CD14-positive monocyte (primary cell): ENCODE data around the gene THRAP3. TPM values are rescaled to one million over a fixed set of nuclear protein-coding genes. Genes with fewer than 3 reads are reported as not detected.
A peak's percentile ranks its signal among the peaks of the same experiment; 100 is the strongest.

Experiments used
- DNase-seq, 3 donors: peaks; one replicate each; pipeline ENCODE4 v3.0.0-alpha.2; 2011 to 2022
- H2AFZ ChIP-seq: 2 replicates; pipeline ENCODE4 v1.6.0; 2012; ENCODE audit warnings: mild to moderate bottlenecking, low read depth, low read length, inconsistent platforms; ENCODE audit not compliant: insufficient read depth, poor library complexity, severe bottlenecking
- H3K27ac ChIP-seq, 2 donors: 1 replicate in 1 of 2; 2 replicates in 1 of 2; pipeline ENCODE4 v1.5.1; 2012 to 2013; ENCODE audit warnings: low read length in 2 of 2, control low read depth in 1 of 2, inconsistent platforms in 1 of 2, low read depth in 1 of 2, mild to moderate bottlenecking in 1 of 2
- H3K27me3 ChIP-seq, 2 donors: one replicate each; pipeline versions ENCODE4 v1.6.0 to v1.6.1; 2011 to 2013; ENCODE audit warnings: low read length in 2 of 2; ENCODE audit not compliant: control insufficient read depth in 2 of 2, insufficient read depth in 2 of 2
- H3K36me3 ChIP-seq, 2 donors: replicated peaks in 1 of 2; 1 replicate in 1 of 2; 2 replicates in 1 of 2; pipeline versions ENCODE4 v1.5.1 to v1.6.1; 2012 to 2013; ENCODE audit warnings: low read length in 2 of 2, control low read depth in 1 of 2, inconsistent platforms in 1 of 2, mild to moderate bottlenecking in 1 of 2; ENCODE audit not compliant: insufficient read depth in 2 of 2, control insufficient read depth in 1 of 2
- H3K4me1 ChIP-seq, 2 donors: 1 replicate in 1 of 2; 2 replicates in 1 of 2; pipeline versions ENCODE4 v1.5.1 to v1.6.1; 2012 to 2013; ENCODE audit warnings: low read length in 2 of 2, control low read depth in 1 of 2, inconsistent platforms in 1 of 2, mild to moderate bottlenecking in 1 of 2, moderate library complexity in 1 of 2; ENCODE audit not compliant: insufficient read depth in 2 of 2, control insufficient read depth in 1 of 2
- H3K4me2 ChIP-seq: replicated peaks from 2 replicates; pipeline ENCODE3; 2012; ENCODE audit warnings: low read length, moderate library complexity, mild to moderate bottlenecking; ENCODE audit not compliant: poor library complexity, severe bottlenecking; ENCODE audit errors: extremely low read depth
- H3K4me3 ChIP-seq, 3 experiments: fragments of 200-600 bp in 1 of 3; sonication (generic) in 1 of 3; replicated peaks in 1 of 3; 1 replicate in 2 of 3; 2 replicates in 1 of 3; pipeline ENCODE4 v1.5.1; 2011 to 2013; ENCODE audit warnings: low read length in 3 of 3, mild to moderate bottlenecking in 3 of 3, control low read depth in 2 of 3, low read depth in 2 of 3, inconsistent platforms in 1 of 3, moderate library complexity in 1 of 3
- H3K79me2 ChIP-seq: 2 replicates; pipeline ENCODE4 v1.6.0; 2012; ENCODE audit warnings: mild to moderate bottlenecking, control low read depth, inconsistent platforms, low read length, moderate library complexity; ENCODE audit not compliant: insufficient read depth
- H3K9ac ChIP-seq: 2 replicates; pipeline ENCODE4 v1.6.0; 2017; ENCODE audit warnings: low read length, mild to moderate bottlenecking; ENCODE audit not compliant: insufficient read depth, poor library complexity, severe bottlenecking
- H3K9me3 ChIP-seq, 2 donors: replicated peaks in 1 of 2; 1 replicate in 1 of 2; 2 replicates in 1 of 2; pipeline versions ENCODE4 v1.5.1 to v1.6.1; 2012 to 2013; ENCODE audit warnings: low read length in 2 of 2, control low read depth in 1 of 2; ENCODE audit not compliant: control insufficient read depth in 1 of 2, insufficient read depth in 1 of 2
- H4K20me1 ChIP-seq: 2 replicates; pipeline ENCODE4 v1.6.0; 2012; ENCODE audit warnings: mild to moderate bottlenecking, low read length, control low read depth, moderate library complexity; ENCODE audit not compliant: insufficient read depth
- H3K27ac Mint-ChIP-seq, 7 donors: one replicate each; pipeline ENCODE4 v1.8.0; 2020; ENCODE audit warnings: mild to moderate bottlenecking in 7 of 7, mixed read lengths in 7 of 7, moderate library complexity in 6 of 7, inconsistent platforms in 2 of 7
- H3K27me3 Mint-ChIP-seq, 3 donors: one replicate each; pipeline ENCODE4 v1.8.0; 2021 to 2022; ENCODE audit warnings: low read depth in 3 of 3, mild to moderate bottlenecking in 3 of 3, mixed read lengths in 3 of 3, moderate library complexity in 3 of 3, inconsistent platforms in 1 of 3
- H3K36me3 Mint-ChIP-seq, 2 donors: one replicate each; pipeline ENCODE4 v1.8.0; 2020; ENCODE audit warnings: mixed read lengths in 2 of 2, inconsistent platforms in 1 of 2, mild to moderate bottlenecking in 1 of 2
- H3K4me1 Mint-ChIP-seq: one replicate; pipeline ENCODE4 v1.8.0; 2020; ENCODE audit warnings: mild to moderate bottlenecking, mixed read lengths
- H3K4me3 Mint-ChIP-seq, 2 donors: one replicate each; pipeline ENCODE4 v1.8.0; 2020; ENCODE audit warnings: mild to moderate bottlenecking in 2 of 2, mixed read lengths in 2 of 2, moderate library complexity in 1 of 2
- H3K9me3 Mint-ChIP-seq, 7 donors: one replicate each; pipeline ENCODE4 v1.8.0; 2020 to 2022; ENCODE audit warnings: mixed read lengths in 7 of 7, mild to moderate bottlenecking in 6 of 7, moderate library complexity in 6 of 7, inconsistent platforms in 2 of 7
- CTCF ChIP-seq: fragments of 200-600 bp; IDR thresholded peaks from one replicate; pipeline ENCODE4 v1.8.0; 2022; ENCODE audit warnings: antibody characterized with exemption, mild to moderate bottlenecking
- WGBS: methylation state at CpG from one replicate; pipeline ENCODE4 v1.1.5; 2013; ENCODE audit warnings: missing lambda C conversion rate; ENCODE audit not compliant: insufficient coverage; 5-methylcytosine and 5-hydroxymethylcytosine counted together
- intact Hi-C, 2 donors: fragments of 100-400 bp; cut with micrococcal nuclease; formaldehyde crosslinking; loops; one replicate each; pipeline versions ENCODE4 v1.15.0 to v1.15.1; 2023
- polyA plus RNA-seq, 3 donors: library from polyadenylated mRNA; depleted of rRNA in 1 of 3; unstranded in 2 of 3; stranded (reverse) in 1 of 3; fragments of 300-500 nt in 2 of 3; fragments of >200 nt in 1 of 3; fragmentation: Illumina TruSeq in 2 of 3; gene quantifications; 1 replicate in 2 of 3; 2 replicates in 1 of 3; pipeline ENCODE4 v1.2.3, GENCODE V29; 2012 to 2021

The THRAP3 gene
- polyA plus RNA-seq, 3 donors = 30.1 to 63.4 (median 35.7) TPM

DNA sequence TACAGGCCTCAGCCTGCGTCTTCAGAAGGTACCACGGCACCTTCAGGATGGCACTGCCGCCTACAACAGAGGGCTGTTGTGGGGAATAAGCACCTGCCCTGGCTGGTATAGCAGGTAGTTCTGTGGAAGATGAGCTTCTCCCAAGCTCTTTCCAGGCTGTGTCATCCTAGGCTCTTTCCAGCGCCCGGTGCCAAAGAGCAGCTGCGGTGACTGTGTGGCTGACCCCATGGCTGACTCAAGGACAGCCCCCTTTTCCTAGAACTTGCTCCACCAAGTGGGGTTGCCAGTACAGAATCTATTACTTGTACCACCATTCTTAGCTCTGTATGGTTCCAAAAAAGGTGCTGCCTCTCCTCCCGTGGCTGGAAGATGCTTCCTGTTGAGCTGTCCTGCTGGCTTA, 121.1 kb downstream of the THRAP3 start:
- Histone ChIP-seq H3K27me3 (no peaks in the 10 kb centered on the region), H3K27ac (no peak overlapping the region), H3K9ac (no peak overlapping the region), H3K9me3 (no peaks in the 10 kb centered on the region), H3K79me2 (no peaks in the 10 kb centered on the region), H3K4me1 (peaks cover 16 to 17% of the 10 kb centered on the region in 2 donors), H2AFZ (no peak overlapping the region), H3K4me3 (no peak overlapping the region), H3K36me3 (peaks cover 75 to 88% of the 10 kb centered on the region in 2 donors), H4K20me1 (peaks cover 72% of the 10 kb centered on the region), H3K4me2 (no peak overlapping the region)
- H3K9me3 Mint-ChIP-seq = no peaks in the 10 kb centered on the region
- 95% methylated on average over 6 of the region's 7 CpGs for WGBS
- DNase-seq = no peak
- no peak overlapping the region for H3K4me3 Mint-ChIP-seq
- H3K27me3 Mint-ChIP-seq = no peaks in the 10 kb centered on the region
- peaks cover 74 to 96% of the 10 kb centered on the region in 2 donors for H3K36me3 Mint-ChIP-seq
- no peak for TF ChIP-seq CTCF
- H3K4me1 Mint-ChIP-seq = peaks cover 15% of the 10 kb centered on the region
- H3K27ac Mint-ChIP-seq = no peak overlapping the region
- intact Hi-C loops = no loop called here

DNA sequence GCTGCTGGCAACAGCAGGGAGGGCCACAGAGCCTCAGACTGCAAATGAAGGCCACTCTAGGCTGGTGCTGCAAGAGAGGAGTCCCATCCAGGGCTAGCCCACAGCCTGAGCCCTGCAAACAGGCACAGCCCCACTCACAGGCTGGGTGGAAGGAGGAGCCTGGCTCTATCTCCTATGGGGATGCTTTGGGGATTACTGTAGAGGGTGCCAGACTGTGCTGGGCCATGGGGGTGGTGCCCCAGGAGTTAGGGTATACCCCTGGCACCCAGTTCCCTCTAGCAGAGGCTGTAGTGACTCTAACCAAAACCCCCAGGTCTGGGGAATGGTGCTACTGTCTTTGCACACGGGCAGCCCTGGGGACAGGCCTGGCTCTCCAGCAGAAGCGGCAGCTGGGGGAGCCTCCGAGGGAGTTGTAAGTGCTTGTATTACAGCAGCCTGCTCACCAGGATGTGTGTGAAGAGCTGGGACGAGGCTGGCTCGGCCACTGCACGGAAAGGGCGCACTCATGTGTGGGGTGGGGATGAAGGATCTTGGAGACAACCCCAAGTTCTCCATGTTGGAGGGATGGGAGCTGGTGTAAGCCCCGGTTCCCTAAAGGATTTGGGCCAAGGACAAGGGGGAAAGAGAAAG, 122.6 kb downstream of the THRAP3 start:
- intact Hi-C loops = no loop called here
- DNase-seq = no peak
- no peak overlapping the region for H3K9ac ChIP-seq
- 95% methylated on average over 6 of the region's 8 CpGs for WGBS
- no peak overlapping the region for H3K4me2 ChIP-seq
- H3K27ac ChIP-seq = no peak overlapping the region
- Mint-ChIP-seq H3K4me1 (peaks cover 30% of the 10 kb centered on the region), H3K9me3 (no peaks in the 10 kb centered on the region), H3K36me3 (peaks cover 68 to 88% of the 10 kb centered on the region in 2 donors), H3K4me3 (no peak overlapping the region), H3K27me3 (no peaks in the 10 kb centered on the region), H3K27ac (peak overlapping the region in 3 of 7 donors; percentile 20 to 71 (median 56))
- H4K20me1 ChIP-seq = peaks cover 74% of the 10 kb centered on the region
- peaks cover 31 to 32% of the 10 kb centered on the region in 2 donors for H3K4me1 ChIP-seq
- H3K79me2 ChIP-seq = no peaks in the 10 kb centered on the region
- no peak overlapping the region for H3K4me3 ChIP-seq
- no peaks in the 10 kb centered on the region for H3K27me3 ChIP-seq
- no peaks in the 10 kb centered on the region for H3K9me3 ChIP-seq
- no peak for TF ChIP-seq CTCF
- peaks cover 60 to 75% of the 10 kb centered on the region in 2 donors for H3K36me3 ChIP-seq
- no peak overlapping the region for H2AFZ ChIP-seq
